HG03354 (cell line): ENCODE measurements around the gene P2RY10.
"Not testable (repeated sequence)": the region's sequence is repeated elsewhere in the genome, so short reads cannot be mapped to it uniquely, and the experiment has no call there.

Experiments used
- ATAC-seq: cut with Tn5 transposase; IDR thresholded peaks from one replicate; pipeline ENCODE4 v1.9.1; 2021; ENCODE audit warnings: mild to moderate bottlenecking; ENCODE audit not compliant: unreplicated experiment, poor library complexity, severe bottlenecking

The P2RY10 gene, protein sequence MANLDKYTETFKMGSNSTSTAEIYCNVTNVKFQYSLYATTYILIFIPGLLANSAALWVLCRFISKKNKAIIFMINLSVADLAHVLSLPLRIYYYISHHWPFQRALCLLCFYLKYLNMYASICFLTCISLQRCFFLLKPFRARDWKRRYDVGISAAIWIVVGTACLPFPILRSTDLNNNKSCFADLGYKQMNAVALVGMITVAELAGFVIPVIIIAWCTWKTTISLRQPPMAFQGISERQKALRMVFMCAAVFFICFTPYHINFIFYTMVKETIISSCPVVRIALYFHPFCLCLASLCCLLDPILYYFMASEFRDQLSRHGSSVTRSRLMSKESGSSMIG

DNA sequence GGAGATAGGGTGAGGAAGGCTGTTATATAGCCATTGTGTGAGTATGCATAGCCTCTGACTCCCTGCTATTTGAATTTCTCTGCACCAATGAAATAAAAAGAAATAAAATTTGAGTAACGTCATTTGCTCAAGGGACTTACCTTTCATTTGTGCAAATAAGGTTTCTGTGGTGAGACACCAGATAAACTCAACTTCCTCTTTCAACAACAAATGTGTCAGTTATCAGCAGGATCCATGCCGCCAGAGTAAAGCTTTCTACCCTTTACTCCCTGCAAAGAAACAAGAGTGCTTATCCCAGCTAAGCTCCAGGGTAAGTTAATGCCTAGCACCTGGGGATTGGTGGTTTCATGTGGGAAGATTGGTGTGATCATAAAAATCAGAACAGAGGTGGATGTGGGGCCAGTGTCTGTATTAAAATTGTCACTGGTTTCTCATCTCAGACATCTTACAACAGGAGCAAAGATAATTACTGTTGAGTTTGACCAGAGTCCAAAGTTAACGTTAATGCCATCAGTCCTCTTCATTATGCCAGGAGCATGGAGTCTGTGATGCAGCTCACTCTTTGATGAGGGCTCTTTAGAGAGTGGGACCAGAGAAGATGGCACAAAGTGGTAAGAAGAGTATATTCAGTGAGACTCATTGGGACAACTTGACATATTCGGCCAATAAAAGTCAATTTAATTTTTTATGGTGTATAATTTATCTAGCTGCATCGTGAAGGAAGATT is at the start of gene P2RY10:
TSS of gene P2RY10 (plus strand) at position 206 of the 727 bp plus-strand sequence. CDS start 15,130 bp downstream, outside the sequence.
- ATAC-seq = peak; percentile 85

DNA sequence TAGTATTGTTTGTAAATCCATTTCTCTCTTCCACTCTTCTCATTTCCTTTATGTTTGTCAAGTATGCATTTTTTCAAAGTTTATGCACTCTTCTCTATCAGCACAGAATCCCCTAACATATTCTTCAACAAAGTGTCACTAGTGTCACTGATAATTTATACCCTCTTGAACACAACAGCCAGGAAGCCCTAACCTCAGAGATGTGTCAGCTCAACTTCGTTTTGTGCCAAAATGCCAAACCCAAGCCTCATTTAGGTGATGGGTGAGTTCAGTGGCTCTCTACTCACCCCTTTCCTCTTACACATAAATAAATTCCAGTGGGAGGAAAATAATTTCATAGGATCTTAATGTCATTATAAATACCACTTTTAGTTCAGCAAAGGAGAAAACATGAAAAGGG is 22.4 kb upstream of the P2RY10 start:
- ATAC-seq = no peak

DNA sequence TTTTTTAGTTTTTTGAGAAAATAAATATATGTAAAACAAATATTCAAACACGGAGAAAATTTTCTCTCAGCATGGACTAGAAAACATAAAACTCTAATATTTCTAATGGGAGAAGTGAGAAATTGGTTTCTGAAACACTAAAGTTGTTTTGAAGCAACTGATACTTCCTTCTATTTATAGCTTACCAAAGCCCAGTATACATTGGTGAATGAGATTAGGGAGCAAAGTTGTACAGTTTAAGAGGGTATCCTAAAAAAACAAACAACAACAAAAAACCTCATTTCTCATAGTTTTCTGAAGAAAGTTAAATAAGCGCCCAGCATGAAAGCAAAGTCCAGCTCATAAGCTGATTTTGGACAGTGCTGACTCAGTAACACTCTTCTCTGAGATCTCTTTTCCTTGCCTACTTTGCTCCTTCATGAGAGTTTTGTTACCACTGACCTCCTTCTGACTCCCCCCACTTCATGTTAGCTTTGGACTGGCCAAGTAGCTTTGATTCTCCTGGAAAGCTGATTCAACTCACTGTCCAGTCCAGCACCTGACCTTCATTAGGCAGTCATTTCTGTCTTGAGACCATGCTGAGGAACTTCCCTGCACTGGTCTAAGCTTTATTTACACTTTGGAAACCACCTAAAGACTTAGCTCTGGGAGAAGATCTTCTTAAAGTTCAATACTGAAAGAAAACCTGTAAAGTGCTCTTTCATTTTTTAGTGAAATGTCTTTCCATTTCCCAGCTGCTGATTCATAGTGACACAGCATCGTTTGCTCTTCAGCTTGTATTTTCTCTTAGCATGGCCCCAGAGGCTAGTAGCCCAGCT is 21.8 kb upstream of the P2RY10 start:
- ATAC-seq = peak; percentile 90

DNA sequence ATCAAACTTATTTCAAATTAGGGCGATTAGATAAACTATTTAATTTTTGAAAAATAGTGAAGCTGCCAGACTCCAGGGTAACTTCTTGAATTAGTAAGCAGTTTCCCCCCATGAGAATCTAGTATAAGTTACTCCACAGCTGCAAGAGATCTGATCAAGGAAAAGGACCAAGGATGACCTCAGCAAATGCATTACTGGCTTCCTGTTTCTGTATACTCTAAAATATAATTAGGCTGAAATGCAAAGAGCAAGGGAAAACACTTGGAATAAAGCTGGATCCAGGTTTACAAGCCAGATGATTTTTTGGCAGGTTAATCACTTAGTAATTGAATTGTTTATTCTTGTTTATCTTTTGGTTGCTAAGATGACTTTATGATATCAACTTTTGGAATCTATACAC is 13.4 kb upstream of the P2RY10 start:
- ATAC-seq = no peak

DNA sequence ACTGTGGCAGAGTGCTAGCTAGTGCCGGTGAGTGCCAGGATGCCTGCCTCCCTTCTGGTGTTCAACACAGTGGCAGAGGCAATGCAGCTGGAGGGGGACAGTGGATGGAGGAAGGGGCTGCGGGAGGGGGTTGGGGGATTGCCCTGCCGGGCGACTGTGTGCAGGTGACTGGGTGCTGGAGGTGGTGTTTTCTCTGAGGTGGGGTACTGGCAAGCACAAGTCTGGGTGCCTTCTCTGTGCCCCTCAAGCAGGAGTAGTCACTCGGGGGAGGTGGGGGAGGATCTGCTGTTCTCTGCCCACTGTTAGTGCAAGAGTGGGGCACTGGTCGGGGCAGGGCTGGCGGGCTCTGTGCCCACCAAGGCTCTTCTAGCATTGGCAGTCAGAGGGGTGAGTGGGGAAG is 10.3 kb upstream of the P2RY10 start:
- no peak for ATAC-seq

DNA sequence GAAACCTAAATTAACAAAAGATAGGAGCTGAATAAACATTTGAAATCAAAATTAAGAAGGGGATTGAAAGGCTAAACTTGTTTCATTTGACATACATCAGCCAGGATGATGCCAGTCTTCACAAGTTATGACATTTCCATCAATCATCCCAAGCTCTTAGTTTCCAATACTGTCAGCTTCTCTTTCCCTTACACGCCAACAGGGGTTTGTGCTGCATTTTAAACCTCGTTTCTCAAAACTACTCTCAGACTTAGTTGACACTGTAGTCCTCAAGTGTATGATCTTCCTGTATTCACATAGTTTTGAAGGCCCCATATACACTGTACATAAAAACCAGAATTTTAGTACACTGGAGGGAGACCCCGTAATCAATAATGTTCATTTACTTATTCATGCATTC is 840 bp upstream of the P2RY10 start:
- no peak for ATAC-seq

DNA sequence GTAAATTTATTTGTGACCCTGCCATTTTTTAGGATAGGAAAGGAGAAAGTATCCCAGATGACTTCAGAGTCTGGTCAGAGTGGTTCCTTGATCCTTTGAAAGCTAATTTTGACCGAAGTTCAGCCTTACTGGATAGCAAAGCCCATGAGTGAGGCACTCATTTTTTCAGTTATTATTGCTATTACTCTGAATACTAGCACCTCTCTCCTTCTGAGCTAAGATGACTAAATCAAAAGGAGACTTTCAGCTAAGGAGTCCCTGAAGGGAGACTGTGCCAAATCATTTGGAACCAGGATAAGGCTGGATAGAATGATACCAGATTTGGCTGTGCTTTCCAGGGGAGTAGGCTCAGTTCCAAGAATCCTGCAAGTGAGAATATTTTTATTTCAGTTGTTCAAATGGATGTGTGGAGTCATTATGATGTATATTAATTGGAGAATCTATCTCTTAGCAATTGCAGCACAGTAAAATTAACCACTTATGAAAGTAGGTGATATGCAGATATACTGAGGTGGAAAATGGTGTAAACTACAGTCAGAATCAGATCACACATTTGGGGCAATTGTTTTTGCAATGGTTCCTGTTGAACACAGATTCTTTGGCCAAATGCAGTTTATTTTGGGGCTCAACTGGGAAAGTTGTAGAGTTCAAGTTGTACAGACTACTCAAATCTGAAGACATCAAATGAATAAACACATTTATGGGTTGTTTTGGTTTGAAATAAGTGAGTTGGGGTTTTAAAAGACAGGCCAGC is 1.2 kb downstream of the P2RY10 start:
- no peak for ATAC-seq

DNA sequence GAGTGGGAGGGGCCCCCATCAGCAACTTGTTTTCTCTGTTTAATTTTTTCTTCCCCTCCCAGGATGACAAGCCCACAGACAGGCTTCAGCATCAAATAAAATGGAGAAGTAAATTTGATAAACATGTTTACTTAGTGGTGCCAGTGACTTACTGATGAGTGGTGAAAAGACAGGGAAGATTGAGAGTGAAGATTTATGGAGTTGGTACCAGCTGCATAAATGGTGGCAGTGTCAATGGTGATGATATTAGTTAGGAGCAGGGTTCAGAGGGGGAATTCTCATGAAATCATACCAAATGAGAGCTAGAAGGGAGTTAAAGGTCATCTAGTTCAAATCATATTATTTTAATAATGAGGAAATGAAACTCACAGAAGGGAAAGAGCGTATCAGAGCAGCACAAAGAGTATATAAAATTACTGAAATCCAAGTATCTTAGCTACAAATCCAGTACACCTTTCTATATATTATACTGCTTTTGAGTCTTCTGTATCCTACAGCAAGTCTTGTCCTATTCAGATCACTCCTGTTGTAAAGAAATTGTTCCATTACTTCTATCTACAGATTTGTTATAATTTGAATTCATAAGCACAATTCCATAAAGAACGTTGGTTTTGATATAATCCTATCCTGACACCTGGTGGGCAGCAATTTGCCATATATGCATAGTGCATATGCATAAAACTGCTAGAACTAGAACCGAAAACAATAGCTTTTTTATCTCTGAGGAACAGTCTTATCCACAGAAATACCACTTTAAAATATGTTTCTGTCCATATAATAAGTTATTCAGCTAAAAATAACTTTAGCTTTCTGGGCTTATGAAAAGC is 5.0 kb downstream of the P2RY10 start:
- ATAC-seq = no peak

DNA sequence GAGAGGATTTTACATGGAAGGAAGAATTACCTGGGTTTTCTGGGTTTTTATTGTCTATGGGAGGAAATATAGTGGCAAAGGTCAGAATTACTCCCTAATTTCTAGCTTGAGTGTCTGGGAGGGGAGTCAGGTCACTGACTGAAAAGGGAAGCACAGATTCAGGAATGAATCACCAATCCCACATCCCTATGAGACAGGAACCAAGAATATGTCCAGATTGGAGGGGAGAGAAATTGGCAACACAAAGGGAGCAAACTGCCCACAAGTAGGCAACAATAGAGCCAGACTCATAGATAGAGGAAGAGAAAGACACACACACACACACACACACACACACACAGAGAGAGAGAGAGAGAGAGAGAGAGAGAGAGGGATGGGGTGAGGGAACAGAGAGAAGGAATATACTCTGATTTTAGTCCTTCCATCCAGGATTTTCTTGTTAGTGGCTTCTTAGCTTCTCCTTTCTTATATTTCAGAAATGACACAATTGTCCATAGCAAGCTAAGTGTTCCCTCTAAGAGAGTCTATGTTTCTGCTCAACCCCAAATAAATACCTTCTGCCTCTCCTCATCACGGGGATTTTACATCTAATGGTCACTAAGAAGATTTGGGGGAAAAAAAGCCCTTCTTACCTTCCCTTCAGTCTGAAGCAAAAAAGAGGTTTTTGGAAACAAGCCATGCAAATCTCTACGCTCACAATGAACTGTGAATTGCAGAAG is 12.0 kb downstream of the P2RY10 start:
- ATAC-seq = no peak

DNA sequence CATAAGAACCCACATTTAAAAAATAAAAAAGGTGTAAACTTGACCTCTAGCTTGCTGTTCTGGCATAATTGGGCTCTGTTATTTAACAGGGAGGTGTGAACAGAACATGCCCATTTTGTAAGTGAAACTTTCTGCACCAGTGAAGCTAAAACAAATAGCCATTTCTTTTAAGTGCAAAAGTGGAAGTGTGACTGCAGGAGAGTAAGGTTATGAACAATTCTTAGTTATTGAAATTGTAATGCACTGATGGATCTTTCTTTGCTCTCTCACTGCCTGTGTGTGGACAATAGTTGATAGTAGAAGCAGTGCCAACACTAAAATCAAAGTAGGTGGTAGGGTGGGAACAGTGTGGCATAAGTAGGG is 12.6 kb downstream of the P2RY10 start:
- ATAC-seq = peak; percentile 78

DNA sequence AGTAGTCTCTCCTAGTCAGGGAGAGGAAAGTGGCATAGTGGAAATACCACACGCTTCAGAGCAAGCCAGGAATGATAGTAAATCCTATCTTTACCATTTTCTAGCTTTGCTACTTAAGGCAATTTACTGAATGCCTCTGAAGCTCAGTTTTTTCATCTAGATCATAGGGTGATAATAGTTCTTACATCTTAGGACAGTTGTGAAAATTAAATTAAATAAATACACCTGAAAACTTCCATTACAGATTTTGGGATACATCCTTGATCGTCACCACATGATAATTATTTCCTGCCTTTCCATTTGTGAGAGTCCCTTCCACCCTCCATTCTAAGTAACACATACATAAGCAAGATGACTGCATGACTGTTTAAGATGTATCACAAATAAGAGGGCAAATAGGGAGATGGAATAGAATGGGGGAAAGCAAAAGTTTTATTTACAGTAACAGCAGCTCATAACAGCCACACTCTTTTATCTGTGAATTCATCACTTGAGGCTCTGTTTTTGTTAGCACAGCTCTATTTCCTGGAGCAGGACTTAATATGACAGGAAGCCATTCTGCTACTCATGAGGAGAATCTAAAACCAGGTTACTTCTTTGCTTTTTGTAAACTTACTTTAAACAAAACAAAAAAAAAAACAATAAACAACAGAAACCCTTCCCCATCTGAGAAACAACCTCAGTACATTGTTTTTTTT is 13.4 kb downstream of the P2RY10 start:
- no peak for ATAC-seq

DNA sequence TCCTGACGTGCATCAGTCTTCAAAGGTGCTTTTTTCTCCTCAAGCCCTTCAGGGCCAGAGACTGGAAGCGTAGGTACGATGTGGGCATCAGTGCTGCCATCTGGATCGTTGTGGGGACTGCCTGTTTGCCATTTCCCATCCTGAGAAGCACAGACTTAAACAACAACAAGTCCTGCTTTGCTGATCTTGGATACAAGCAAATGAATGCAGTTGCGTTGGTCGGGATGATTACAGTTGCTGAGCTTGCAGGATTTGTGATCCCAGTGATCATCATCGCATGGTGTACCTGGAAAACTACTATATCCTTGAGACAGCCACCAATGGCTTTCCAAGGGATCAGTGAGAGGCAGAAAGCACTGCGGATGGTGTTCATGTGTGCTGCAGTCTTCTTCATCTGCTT is 15.7 kb downstream of the P2RY10 start:
- no peak for ATAC-seq

DNA sequence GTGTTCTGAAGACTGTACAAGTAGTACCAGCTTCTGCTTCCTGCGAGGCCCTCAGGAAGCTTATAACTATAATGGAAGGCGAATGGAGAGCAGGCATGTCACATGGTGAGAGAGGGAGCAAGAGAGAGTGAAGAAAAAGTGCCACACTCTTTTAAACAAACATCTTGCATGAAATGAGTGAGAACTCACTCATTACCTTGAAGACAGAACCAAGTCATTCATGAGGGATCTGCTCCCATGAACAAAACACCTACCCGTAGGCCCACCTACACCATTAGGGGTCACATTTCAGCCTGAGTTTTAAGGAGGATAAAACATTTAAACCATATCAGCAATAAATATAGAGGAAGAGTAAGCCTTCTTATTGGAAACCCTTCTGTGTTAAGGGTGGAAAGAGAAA is 19.4 kb downstream of the P2RY10 start:
- ATAC-seq = no peak

DNA sequence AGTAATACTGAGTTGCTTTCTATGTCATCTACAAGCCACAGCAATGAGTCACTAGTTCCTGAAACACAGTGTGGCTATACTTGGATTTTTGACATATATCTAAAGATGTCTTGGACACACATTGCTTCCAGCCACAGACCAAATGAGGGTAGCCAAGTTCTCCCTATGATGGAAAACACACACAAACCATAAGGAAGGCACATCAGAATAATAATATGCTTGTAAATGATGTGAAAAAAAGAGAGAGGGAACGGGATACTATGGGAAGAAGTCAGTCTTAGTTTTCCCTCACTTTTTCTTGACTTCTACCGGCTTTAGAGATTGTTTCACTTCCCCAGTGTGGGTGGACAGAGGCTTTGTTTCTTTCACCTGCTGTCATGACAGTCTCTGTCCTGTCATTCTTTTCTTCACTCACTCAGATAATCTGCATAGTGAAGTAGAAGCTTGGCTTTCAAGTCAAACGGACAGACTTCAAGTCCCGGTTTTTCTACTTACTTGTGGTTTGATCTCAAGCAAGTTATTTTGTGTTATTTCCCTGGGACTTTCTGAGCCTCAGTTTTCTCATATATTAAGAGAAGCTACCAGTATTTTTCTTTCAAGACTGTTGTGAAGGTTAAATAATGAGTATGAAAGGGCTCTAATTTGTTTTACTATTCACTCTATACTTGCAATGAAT is 34.7 kb downstream of the P2RY10 start:
- peak; percentile 99 for ATAC-seq

DNA sequence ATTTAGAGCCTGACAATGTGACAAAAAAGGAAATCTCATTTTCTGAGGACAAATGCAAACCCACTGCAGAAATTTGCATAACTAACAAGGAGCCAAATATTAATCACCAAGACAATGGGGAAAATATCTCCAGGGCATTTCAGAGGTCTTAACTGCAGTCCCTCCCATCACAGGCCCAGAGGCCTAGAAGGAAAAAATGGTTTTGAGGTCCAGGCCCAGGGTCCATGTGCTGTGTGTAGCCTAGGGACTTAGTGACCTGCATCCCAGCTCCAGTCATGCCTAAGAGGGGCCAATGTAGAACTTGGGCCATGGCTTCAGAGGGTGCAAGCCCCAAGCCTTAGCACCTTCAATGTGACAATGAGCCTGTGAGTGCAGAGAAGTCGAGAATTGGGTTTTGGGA is 44.2 kb downstream of the P2RY10 start:
- no peak for ATAC-seq

DNA sequence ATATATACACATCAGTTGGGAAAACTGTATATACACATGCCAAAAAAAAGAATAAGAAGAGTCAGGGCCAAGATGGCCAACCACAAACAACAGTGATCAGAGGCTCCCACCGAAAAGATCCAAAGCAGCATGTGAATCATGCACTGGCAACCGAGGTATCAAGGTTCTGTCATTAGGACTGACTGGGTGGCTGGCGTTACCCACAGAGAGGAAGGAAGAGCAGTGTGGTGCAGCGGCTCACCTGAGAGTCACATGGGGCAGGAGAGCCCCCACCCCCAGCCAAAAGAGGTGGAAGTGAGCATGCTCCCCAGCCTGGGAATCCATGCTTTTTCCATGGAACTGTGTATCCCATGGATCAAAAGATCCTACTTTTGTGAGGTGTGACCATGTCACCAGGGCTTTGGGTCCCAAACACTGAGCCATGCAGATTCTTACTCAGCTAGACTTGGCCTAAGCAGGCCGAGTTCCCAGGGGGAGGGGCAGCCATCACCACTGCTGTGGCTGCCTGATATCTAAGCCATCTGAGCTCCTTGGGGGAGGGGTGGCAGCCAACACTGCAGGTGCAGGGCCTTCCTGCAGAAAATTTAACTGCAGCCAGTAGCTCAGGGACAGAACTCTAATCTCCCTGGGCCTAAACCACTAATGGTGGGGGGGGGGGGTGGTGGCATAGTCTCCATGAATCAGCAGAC is 52.8 kb downstream of the P2RY10 start:
- no peak for ATAC-seq

DNA sequence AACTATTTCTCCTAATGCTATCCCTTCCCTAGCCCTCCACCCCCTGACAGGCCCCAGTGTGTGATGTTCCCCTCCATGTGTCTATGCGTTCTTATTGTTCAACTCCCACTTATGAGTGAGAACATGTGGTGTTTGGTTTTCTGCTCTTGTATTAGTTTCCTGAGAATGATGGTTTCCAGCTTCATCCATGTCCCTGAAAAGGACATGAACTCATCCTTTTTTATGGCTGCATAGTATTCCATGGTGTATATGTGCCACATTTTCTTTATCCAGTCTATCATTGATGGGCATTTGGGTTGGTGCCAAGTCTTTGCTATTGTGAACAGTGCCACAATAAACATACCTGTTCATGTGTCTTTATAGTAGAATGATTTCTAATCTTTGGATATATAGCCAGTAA is 62.3 kb downstream of the P2RY10 start:
- not testable (repeated sequence) for ATAC-seq
